Aorta (tissue), 5 donors: ENCODE data around the gene RANBP3. TPM values are rescaled to one million over a fixed set of nuclear protein-coding genes. Genes with fewer than 3 reads are reported as not detected.

Experiments
- ATAC-seq: fragments of 200-7000 bp; cut with Tn5 transposase; one replicate; pipeline ENCODE4 v1.9.1; 2022; ENCODE audit warnings: moderate library complexity; ENCODE audit not compliant: low FRiP score
- DNase-seq, 2 donors: peaks; one replicate each; pipeline ENCODE4 v3.0.0-alpha.2; 2020
- H3K27ac ChIP-seq, 2 donors: one replicate each; pipeline ENCODE4 v1.5.1; 2013; ENCODE audit warnings: low read length in 2 of 2, mild to moderate bottlenecking in 2 of 2, moderate library complexity in 2 of 2, control low read depth in 1 of 2, inconsistent platforms in 1 of 2, low read depth in 1 of 2
- H3K27me3 ChIP-seq, 2 donors: one replicate each; pipeline ENCODE4 v1.6.1; 2013; ENCODE audit warnings: control low read depth in 1 of 2, low read length in 1 of 2, mild to moderate bottlenecking in 1 of 2, moderate library complexity in 1 of 2; ENCODE audit not compliant: insufficient read depth in 2 of 2, control insufficient read depth in 1 of 2
- H3K36me3 ChIP-seq, 2 donors: one replicate each; pipeline ENCODE4 v1.6.1; 2013; ENCODE audit warnings: control low read depth in 1 of 2, low read length in 1 of 2, mild to moderate bottlenecking in 1 of 2; ENCODE audit not compliant: insufficient read depth in 2 of 2, control insufficient read depth in 1 of 2
- H3K4me1 ChIP-seq, 2 donors: one replicate each; pipeline ENCODE4 v1.6.1; 2013; ENCODE audit warnings: low read length in 2 of 2, control low read depth in 1 of 2, mild to moderate bottlenecking in 1 of 2, moderate library complexity in 1 of 2; ENCODE audit not compliant: insufficient read depth in 2 of 2, control insufficient read depth in 1 of 2
- H3K4me3 ChIP-seq, 2 donors: one replicate each; pipeline ENCODE4 v1.5.1; 2013; ENCODE audit warnings: low read length in 2 of 2, control low read depth in 1 of 2, mild to moderate bottlenecking in 1 of 2
- H3K9me3 ChIP-seq: one replicate; pipeline ENCODE4 v1.6.1; 2013; ENCODE audit warnings: mild to moderate bottlenecking, low read length; ENCODE audit not compliant: control insufficient read depth
- WGBS, 2 donors: extraction: QIAGEN DNeasy Blood & Tissue Kit; methylation state at CpG; one replicate each; pipeline ENCODE4 v1.1.7; 2013; 5-methylcytosine and 5-hydroxymethylcytosine counted together
- intact Hi-C, 2 donors: fragments of 100-400 bp; cut with DNase I; formaldehyde crosslinking; loops; one replicate each; pipeline versions ENCODE4 v1.14.2 to v1.15.0; 2022
- polyA plus RNA-seq, 2 donors: library from polyadenylated mRNA; stranded (reverse); fragments of 200-250 nt; gene quantifications; one replicate each; pipeline ENCODE4 v1.2.3, GENCODE V29; 2013
- total RNA-seq, 2 donors: library from RNA; stranded (reverse); fragmentation: NEBNext Ultra II Directional; extraction: Animal tissue kit (Norgen Biotek cat#: 25700); gene quantifications; one replicate each; pipeline ENCODE4 v1.2.1, GENCODE V29; 2021
- donor health status: healthy with polysubstance abuse.
- donor health status: Bipolar disorder and iron deficiency.
- donor health status: DM: no; HTN: no; CAD: no.
- donor health status: DM: no; HTN: no; CAD: no.
- donor health status: DM: yes; HTN: yes; CAD: no.

RANBP3 gene
- total and polyA plus RNA-seq, 4 donors, result 19.5 to 63.2 (median 50.6) TPM

DNA sequence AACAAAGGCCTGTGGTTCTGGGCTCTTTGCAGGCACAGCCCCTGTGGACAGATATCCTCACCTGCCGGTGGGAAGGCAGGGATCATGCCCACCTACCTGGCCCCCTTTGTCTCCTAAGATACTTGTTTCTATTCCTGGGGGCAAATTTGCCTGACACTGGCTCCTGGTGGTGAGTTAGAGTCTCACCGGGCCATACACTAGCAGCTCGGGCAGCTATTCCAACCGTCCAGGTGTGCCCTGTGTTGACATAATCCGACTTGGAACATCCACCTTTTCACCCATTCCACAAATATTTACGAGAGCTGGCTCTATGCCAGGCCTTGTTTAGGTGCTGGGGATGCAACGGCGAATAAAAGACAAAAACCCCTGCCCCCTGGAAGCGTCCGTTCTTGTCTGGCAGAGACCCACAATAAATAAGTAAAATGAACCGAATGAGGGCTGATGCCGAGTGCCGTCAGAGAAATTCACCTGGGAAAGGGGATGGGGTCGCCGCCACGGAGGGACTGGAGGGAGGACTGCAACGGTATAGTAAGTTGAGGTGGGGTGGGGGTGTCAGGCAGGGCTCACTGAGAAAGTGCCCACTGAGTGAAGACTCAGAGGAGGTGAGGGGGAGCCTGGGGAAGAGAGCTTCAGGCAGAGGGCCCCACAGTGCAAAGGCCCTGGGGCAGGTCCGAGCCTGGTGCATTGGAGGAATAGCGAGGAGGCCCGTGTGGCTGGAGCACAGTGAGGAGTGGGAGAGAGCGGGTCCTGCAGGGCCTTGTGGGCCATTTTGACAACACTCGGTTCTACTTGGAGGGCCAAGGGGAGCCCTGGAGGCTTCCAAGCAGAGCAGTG lies 43.2 kb upstream of the RANBP3 start:
- intact Hi-C loops, result loop anchor here (5.0 to 10.0 kb wide), 2 partner anchors 54 to 216 kb away; partner anchors contain the start of gene NRTN (in 1 of the 2)
- peak; percentile 8 to 62 for DNase-seq
- ATAC-seq, result no peak
- Histone ChIP-seq H3K9me3 (no peaks in the 10 kb centered on the region), H3K27me3 (no peaks in the 10 kb centered on the region), H3K4me3 (no peak overlapping the region), H3K27ac (no peak overlapping the region), H3K36me3 (no peaks in the 10 kb centered on the region), H3K4me1 (no peaks in the 10 kb centered on the region)
- 88% methylated on average over 22 of the region's 22 CpGs for WGBS, 2 donors

DNA sequence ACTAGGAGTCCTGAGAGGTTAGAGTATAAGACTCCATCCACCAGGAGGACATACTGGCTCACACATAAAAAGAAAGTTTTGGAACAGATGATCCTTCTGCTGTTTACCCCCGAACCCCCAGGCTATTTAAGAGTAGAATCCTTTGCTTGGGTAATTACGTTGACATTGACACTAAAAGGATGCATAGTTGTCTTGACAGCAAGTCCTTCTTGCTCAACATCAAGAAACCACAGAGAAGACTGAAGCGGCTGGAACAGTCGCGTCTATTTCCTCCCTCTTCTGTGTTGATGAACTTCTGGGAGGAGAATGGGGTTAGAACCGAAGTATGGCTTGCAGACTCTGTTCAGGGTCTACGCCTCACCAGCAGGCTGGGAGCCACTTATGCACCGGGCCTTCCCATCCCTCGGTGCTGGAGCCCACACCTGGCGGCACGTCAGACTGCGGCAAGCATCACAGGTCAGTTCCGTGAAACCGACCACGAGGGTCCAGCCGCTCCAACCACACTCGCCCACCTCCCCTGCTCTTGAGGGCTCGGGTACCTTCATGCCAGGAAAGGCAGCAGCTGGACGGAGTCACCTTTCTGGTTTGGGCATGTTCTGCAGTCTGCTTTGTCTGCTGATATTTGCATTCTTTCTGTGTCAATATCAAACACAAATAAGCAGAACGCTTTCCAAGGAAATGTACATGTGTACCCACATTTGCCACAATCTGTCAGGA lies 42.4 kb upstream of the RANBP3 start:
- Histone ChIP-seq H3K9me3 (no peaks in the 10 kb centered on the region), H3K36me3 (no peaks in the 10 kb centered on the region), H3K27me3 (no peaks in the 10 kb centered on the region), H3K4me1 (no peaks in the 10 kb centered on the region), H3K4me3 (no peak overlapping the region), H3K27ac (no peak overlapping the region)
- WGBS, 2 donors, result 92% methylated on average over 20 of the region's 20 CpGs
- ATAC-seq, result no peak
- intact Hi-C loops, result loop anchor here (5.0 to 10.0 kb wide), 2 partner anchors 53 to 216 kb away; partner anchors contain the start of gene NRTN (in 1 of the 2)
- DNase-seq, result peak; percentile 34 to 51

DNA sequence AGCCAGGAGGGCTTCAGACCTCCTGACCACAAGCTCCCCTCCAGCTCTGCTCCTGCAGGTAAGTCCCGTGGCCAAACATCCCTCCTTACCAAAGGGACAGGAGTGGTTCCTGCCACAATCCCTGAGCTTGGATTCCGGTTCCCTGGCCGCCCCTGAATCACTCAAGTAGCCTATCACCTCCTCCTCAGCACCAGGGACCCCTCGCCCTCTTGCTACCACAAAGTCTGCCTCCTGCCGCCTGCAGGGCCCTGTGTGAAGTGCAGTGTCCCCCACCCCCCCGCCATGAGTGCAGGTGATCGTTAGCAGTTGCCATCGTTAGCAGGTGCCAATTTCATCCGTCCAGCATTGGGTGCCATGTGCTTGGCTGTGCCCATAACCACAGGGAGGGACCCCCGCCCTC lies 40.8 kb upstream of the RANBP3 start:
- H3K9me3 ChIP-seq, result no peaks in the 10 kb centered on the region
- no peak overlapping the region for H3K27ac ChIP-seq
- ATAC-seq (no peak), DNase-seq (peak; percentile 45 to 57)
- 78 to 80% methylated on average over 10 of the region's 10 CpGs for WGBS, 2 donors
- intact Hi-C loops, result no loop called here
- H3K27me3 ChIP-seq, result no peaks in the 10 kb centered on the region
- H3K36me3 ChIP-seq, result no peaks in the 10 kb centered on the region
- no peak overlapping the region for H3K4me3 ChIP-seq
- no peaks in the 10 kb centered on the region for H3K4me1 ChIP-seq

DNA sequence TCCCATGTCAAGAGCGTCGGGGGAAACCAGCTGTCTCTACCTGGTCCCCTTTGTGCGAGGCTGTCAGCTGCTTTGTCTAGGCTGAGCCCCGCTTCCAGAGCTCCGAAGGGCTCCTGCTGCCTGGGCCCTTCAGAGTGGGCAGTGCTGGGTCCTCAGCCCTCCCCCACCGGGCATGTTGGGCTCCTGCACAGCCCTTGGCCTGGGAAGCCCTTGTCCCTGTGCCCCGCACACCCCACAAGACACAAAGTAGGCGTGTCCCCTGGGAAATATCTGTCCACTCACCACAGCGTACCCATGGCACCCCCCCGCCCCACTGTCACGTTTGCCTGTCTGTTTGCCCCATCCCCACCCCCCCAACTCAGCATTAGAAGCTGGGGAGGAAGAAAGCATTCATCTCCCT lies 39.6 kb upstream of the RANBP3 start:
- H3K9me3 ChIP-seq, result no peaks in the 10 kb centered on the region
- H3K4me1 ChIP-seq, result no peaks in the 10 kb centered on the region
- ATAC-seq (no peak), DNase-seq (peak; percentile 19 to 25)
- no peaks in the 10 kb centered on the region for H3K27me3 ChIP-seq
- H3K4me3 ChIP-seq, result no peak overlapping the region
- WGBS, 2 donors, result 90 to 91% methylated on average over 11 of the region's 11 CpGs
- intact Hi-C loops, result no loop called here
- no peaks in the 10 kb centered on the region for H3K36me3 ChIP-seq
- no peak overlapping the region for H3K27ac ChIP-seq

DNA sequence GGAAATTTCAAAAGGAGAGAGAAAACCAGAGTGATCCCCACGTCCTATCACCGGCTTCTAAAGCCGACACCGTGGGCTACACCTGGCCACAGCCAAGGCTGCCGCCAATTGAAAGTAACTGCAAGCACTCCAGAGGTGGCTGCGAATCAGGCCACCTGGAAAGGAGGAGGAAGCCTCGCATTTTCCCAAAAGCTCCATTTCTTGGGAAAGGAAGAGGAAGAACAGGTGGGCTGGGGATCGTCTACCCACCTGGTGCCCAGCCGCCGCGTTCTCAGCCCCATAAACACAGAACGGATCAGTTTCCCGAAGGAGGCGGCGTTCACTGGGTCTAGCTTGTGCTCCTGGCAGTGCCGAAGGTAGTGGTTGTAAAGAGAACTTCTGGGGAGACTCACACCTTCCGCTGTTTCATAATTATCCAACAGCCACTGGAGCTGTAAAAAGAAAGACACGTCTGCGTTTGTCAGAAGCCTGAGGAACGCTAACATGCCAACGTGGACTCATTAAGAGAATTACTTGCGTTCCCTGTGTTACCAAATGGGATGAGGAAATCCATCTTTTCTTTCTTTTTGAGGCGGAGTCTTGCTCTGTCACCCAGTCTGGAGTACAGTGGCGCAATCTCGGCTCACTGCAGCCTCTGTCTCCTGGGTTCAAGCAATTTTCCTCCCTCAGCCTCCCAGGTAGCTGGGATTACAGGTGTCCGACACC lies 38.1 kb upstream of the RANBP3 start:
- ATAC-seq (no peak), DNase-seq (peak; percentile 20 to 63)
- Histone ChIP-seq H3K27ac (no peak overlapping the region), H3K27me3 (no peaks in the 10 kb centered on the region), H3K9me3 (no peaks in the 10 kb centered on the region), H3K4me1 (no peaks in the 10 kb centered on the region), H3K4me3 (no peak overlapping the region), H3K36me3 (no peaks in the 10 kb centered on the region)
- intact Hi-C loops, result no loop called here
- WGBS, 2 donors, result 95 to 96% methylated on average over 26 of the region's 26 CpGs

DNA sequence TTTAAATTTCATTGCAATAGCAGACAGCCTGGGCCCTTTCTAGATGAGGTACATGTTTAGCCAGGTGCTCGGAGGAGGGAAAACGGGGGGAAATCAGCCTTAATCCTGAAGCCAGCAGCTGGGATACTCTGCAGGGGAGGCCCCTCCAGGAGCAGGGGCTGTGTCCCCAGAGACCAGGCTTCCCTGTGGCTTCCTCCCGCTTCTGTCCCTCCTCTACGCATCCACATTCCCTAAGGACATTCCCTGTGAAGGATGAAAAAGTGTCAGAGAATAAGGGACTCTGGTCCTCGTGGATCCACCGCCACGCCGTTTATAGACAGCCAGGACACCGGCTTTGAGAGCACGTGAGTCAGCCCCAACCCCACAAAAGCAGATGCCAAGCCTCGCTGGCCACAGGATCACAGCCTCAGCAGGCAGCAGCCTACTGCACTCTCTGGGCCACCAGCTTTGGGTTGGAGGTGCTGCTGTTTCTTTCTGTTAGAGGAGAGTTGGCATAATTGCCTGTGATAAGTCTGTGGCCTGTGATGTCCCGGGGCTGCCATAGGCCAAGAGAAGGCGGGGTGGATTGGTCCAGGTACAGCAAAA lies 36.7 kb upstream of the RANBP3 start:
- no peak for ATAC-seq
- peak; percentile 21 to 64 for DNase-seq
- intact Hi-C loops, result no loop called here
- Histone ChIP-seq H3K36me3 (no peaks in the 10 kb centered on the region), H3K4me1 (no peaks in the 10 kb centered on the region), H3K27me3 (no peaks in the 10 kb centered on the region), H3K4me3 (no peak overlapping the region), H3K9me3 (no peaks in the 10 kb centered on the region), H3K27ac (no peak overlapping the region)
- 85 to 88% methylated on average over 13 of the region's 13 CpGs for WGBS, 2 donors

DNA sequence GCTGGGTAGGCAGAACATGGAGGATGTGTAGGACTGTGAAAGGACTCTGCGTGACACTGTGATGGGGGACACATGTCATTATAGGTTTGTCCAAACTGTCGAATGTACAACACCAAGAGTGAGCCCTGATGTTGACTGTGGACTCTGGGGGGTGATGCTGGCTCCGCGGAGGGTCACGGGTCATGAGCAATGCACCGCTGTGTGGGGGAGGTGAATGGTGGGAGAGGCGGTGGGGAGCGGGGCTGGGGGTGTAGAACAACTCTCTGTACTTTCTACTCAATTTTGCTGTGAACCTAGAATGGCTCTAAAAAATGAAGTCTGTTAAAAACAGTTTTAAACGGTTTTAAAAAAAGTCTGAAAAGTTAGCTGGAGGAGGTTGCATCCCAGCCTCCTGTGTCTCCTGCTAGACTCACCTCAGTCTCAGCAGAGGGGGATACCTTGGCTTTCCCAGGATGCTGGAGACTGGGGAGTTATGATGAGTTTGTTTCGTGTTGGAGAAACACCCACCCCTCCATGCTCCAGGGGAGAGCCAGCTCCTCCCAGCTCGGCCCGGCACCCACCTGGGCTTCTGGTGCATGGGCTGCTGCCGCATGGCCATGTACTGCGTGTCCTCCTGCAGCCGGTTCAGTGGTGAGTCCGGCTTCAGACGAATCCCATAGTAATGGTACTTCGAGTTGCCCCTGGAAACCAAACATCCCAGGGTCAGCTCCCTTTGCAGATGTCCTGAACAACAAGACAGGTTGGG lies 34.7 kb upstream of the RANBP3 start:
- ATAC-seq, result no peak
- Histone ChIP-seq H3K4me1 (no peaks in the 10 kb centered on the region), H3K27me3 (no peaks in the 10 kb centered on the region), H3K36me3 (no peaks in the 10 kb centered on the region), H3K4me3 (no peak overlapping the region), H3K27ac (no peak overlapping the region), H3K9me3 (no peaks in the 10 kb centered on the region)
- DNase-seq, result peak; percentile 26 to 49
- intact Hi-C loops, result no loop called here
- WGBS, 2 donors, result 73 to 78% methylated on average over 18 of the region's 18 CpGs

DNA sequence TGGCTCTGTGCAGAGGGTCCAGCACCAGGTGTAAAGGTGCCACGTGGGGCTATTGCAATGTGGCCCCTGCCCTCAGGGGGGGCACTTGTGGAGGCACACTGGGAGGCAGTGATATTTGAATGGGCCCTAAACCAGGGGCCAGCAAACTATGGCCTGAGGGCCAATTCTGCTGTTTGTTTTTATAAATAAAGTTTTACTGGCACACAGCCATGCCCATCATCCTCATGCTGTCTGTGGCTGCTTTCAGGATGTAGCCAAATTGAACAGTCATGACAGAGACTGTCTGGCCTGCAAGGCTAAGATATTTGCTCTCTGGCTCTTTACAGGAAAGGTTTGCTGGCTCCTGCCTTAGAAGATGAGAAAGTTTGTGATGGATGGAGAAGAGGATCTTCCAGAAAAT lies 33.9 kb upstream of the RANBP3 start:
- WGBS, 2 donors, result 76 to 87% methylated on average over 1 of the region's 1 CpG
- no peaks in the 10 kb centered on the region for H3K36me3 ChIP-seq
- intact Hi-C loops, result no loop called here

More for the DNA sequence above, 33.9 kb upstream of the RANBP3 start:
- Histone ChIP-seq H3K4me3 (no peak overlapping the region), H3K27ac (no peak overlapping the region), H3K27me3 (no peaks in the 10 kb centered on the region), H3K4me1 (no peaks in the 10 kb centered on the region), H3K9me3 (no peaks in the 10 kb centered on the region)
- DNase-seq, result peak in 1 of 2 donors; percentile 11
- ATAC-seq, result no peak
